OCI-LY3 (cell line): Measurements from ENCODE around the gene MED15.

ENCODE experiments used
- EZH2phosphoT487 ChIP-seq: fragments of 200-600 bp; shearing (Covaris generic); IDR thresholded peaks from 2 replicates; pipeline ENCODE4 v1.6.1; 2018; ENCODE audit warnings: antibody characterized with exemption, mixed run types, low read depth
- TF ChIP-seq, protein P1 (sequence below): fragments of 200-600, 300-600 bp; sonication (generic); IDR thresholded peaks from 2 replicates; pipeline ENCODE4 v1.5.1; 2014; ENCODE audit warnings: antibody characterized with exemption, low read length, low read depth

GRCh38 chr22:20561882-20562281, 54.5 kb downstream of the MED15 start:
- TF ChIP-seq, protein P1, sequence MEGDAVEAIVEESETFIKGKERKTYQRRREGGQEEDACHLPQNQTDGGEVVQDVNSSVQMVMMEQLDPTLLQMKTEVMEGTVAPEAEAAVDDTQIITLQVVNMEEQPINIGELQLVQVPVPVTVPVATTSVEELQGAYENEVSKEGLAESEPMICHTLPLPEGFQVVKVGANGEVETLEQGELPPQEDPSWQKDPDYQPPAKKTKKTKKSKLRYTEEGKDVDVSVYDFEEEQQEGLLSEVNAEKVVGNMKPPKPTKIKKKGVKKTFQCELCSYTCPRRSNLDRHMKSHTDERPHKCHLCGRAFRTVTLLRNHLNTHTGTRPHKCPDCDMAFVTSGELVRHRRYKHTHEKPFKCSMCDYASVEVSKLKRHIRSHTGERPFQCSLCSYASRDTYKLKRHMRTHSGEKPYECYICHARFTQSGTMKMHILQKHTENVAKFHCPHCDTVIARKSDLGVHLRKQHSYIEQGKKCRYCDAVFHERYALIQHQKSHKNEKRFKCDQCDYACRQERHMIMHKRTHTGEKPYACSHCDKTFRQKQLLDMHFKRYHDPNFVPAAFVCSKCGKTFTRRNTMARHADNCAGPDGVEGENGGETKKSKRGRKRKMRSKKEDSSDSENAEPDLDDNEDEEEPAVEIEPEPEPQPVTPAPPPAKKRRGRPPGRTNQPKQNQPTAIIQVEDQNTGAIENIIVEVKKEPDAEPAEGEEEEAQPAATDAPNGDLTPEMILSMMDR = no peak
- TF ChIP-seq EZH2phosphoT487 = no peak
